WTC11 (cell line): Measurements from ENCODE around the gene FRMD6. TPM values are rescaled to one million over a fixed set of nuclear protein-coding genes. Genes with fewer than 3 reads are reported as not detected.
"Not testable (repeated sequence)": the region's sequence is repeated elsewhere in the genome, so short reads cannot be mapped to it uniquely, and the experiment has no call there.

Experiments
- ATAC-seq: fragments of 200-7000 bp; cut with Tn5 transposase; 2 replicates; pipeline ENCODE4 v1.10.0; 2021; ENCODE audit warnings: mild to moderate bottlenecking, moderate library complexity
- CTCF ChIA-PET: fragments of 300-600 bp; sonication (Branson Sonifier 250); formaldehyde crosslinking; loops from one replicate; lab custom pipeline; 2021; ENCODE audit warnings: antibody characterized with exemption; lab: Charles Lee
- POLR2A ChIA-PET: fragments of 350-600 bp; sonication (Branson Sonifier 250); formaldehyde crosslinking; loops from one replicate; lab custom pipeline; 2021; ENCODE audit warnings: antibody characterized with exemption; lab: Charles Lee
- DNase-seq: peaks from one replicate; pipeline ENCODE4 v3.0.0; 2021; ENCODE audit warnings: low spot score
- H3K27ac Mint-ChIP-seq: 2 replicates; pipeline ENCODE4 v1.8.0; 2021; ENCODE audit warnings: mixed read lengths
- H3K27me3 Mint-ChIP-seq: 2 replicates; pipeline ENCODE4 v1.8.0; 2021; ENCODE audit warnings: low read depth, mild to moderate bottlenecking, moderate library complexity, mixed read lengths
- H3K36me3 Mint-ChIP-seq: 2 replicates; pipeline ENCODE4 v1.8.0; 2021; ENCODE audit warnings: mixed read lengths
- H3K4me1 Mint-ChIP-seq: 2 replicates; pipeline ENCODE4 v1.8.0; 2022; ENCODE audit warnings: mixed read lengths
- H3K4me3 Mint-ChIP-seq: 2 replicates; pipeline ENCODE4 v1.8.0; 2021; ENCODE audit warnings: mild to moderate bottlenecking, moderate library complexity, mixed read lengths
- H3K9me3 Mint-ChIP-seq: 2 replicates; pipeline ENCODE4 v1.8.0; 2021; ENCODE audit warnings: mixed read lengths
- CREB1 ChIP-seq: sonication (generic); formaldehyde crosslinking; IDR thresholded peaks from 2 replicates; pipeline ENCODE4 v1.8.0; 2023; ENCODE audit warnings: mild to moderate bottlenecking, missing genetic modification reagents
- E2F1 ChIP-seq: sonication (generic); formaldehyde crosslinking; IDR thresholded peaks from 2 replicates; pipeline ENCODE4 v1.8.0; 2022; ENCODE audit warnings: mild to moderate bottlenecking, missing genetic modification reagents
- ERG ChIP-seq: fragments of 250-450 bp; sonication (Bioruptor Pico); IDR thresholded peaks from 2 replicates; pipeline ENCODE4 v1.8.0; 2021; ENCODE audit warnings: mild to moderate bottlenecking
- FOXK1 ChIP-seq: sonication (generic); formaldehyde crosslinking; IDR thresholded peaks from 2 replicates; pipeline ENCODE4 v1.8.0; 2022; ENCODE audit warnings: mild to moderate bottlenecking, moderate library complexity, missing genetic modification reagents
- GABPB1 ChIP-seq: sonication (generic); formaldehyde crosslinking; IDR thresholded peaks from 2 replicates; pipeline ENCODE4 v1.8.1; 2023; ENCODE audit warnings: mild to moderate bottlenecking, missing genetic modification reagents
- JAZF1 ChIP-seq: fragments of 250-450 bp; sonication (Bioruptor Pico); IDR thresholded peaks from 2 replicates; pipeline ENCODE4 v1.9.0; 2021; ENCODE audit warnings: moderate library complexity, mild to moderate bottlenecking, inconsistent platforms
- NFATC4 ChIP-seq: fragments of 250-450 bp; sonication (Bioruptor Pico); IDR thresholded peaks from 2 replicates; pipeline ENCODE4 v1.9.0; 2021; ENCODE audit warnings: mild to moderate bottlenecking
- NR1H2 ChIP-seq: sonication (generic); formaldehyde crosslinking; IDR thresholded peaks from 2 replicates; pipeline ENCODE4 v1.9.0; 2021; ENCODE audit warnings: mild to moderate bottlenecking, moderate library complexity, missing genetic modification reagents
- NR3C1 ChIP-seq: sonication (generic); formaldehyde crosslinking; conservative IDR thresholded peaks from 2 replicates; pipeline ENCODE4 v1.8.1; 2023; ENCODE audit warnings: low read depth, mild to moderate bottlenecking, missing genetic modification reagents
- RORB ChIP-seq: fragments of 250-450 bp; sonication (Bioruptor Pico); IDR thresholded peaks from 2 replicates; pipeline ENCODE4 v1.9.0; 2021; ENCODE audit warnings: mild to moderate bottlenecking
- ZNF138 ChIP-seq: sonication (generic); formaldehyde crosslinking; conservative IDR thresholded peaks from 2 replicates; pipeline ENCODE4 v1.8.1; 2022; ENCODE audit warnings: mild to moderate bottlenecking, moderate library complexity, missing genetic modification reagents
- total RNA-seq: library from RNA; stranded (reverse); gene quantifications from 3 replicates; pipeline ENCODE4 v1.2.3, GENCODE V29; 2021
- TF ChIP-seq, protein P1 (sequence below): sonication (generic); formaldehyde crosslinking; IDR thresholded peaks from 2 replicates; pipeline ENCODE4 v1.8.1; 2023; ENCODE audit warnings: mild to moderate bottlenecking, missing genetic modification reagents, borderline replicate concordance

FRMD6 gene
- total RNA-seq, 1 experiment from 2014 or later = 21.8 TPM

DNA sequence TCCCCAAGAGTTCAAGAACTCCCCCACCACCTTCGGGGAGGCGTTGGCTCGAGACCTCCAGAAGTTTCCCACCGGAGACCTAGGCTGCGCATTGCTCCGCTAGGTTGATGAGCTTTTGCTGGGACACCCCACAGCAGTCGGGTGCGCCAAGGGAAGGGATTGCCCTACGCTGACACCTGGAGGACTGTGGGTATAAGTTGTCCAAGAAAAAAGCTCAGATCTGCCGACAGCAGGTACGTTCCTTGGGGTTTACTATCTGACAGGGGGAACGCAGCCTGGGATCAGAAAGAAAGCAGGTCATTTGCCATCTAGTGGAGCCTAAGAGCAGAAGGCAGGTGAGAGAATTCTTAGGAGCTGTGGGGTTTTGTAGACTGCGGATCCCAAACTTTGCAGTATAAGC lies 98.8 kb downstream of the FRMD6 start (continued):
- TF ChIP-seq E2F1 (no peak), NFATC4 (CRISPR knock-in tag) (no peak), ERG (CRISPR knock-in tag) (no peak)

- H3K4me1 Mint-ChIP-seq, H3K9me3 Mint-ChIP-seq, H3K36me3 Mint-ChIP-seq, H3K4me3 Mint-ChIP-seq, DNase-seq, POLR2A ChIA-PET, H3K27ac Mint-ChIP-seq, H3K27me3 Mint-ChIP-seq, ATAC-seq: not testable (repeated sequence)
- CTCF ChIA-PET = interaction anchor here (1.9 to 3.3 kb wide), 2 partner anchors 24 to 28 kb away, joined by 13 to 33 read pairs; no protein-coding TSS in a partner anchor
These were observed 100.1 kb downstream of the FRMD6 start for GRCh38 chr14:51751611-51752345.

DNA sequence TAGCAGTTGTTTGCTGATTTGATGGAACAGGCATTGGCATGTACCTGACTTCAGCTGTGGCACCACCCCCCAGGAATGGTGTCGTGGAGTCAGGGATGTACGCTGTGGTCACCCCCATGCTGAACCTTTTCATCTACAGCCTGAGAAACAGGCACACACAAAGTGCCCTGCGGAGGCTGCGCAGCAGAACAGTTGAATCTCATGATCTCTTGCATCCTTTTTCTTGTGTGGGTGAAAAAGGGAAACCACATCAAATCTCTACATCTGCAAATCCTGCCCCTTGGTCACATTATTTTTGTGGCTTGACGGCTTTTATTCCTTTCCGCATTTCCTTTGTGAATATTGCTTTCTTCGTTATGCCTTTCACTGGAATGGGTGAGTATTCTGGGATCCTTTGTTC lies 106.0 kb downstream of the FRMD6 start:
- H3K36me3 Mint-ChIP-seq, CTCF ChIA-PET, DNase-seq, H3K4me1 Mint-ChIP-seq, H3K27me3 Mint-ChIP-seq, H3K27ac Mint-ChIP-seq, H3K9me3 Mint-ChIP-seq, POLR2A ChIA-PET, ATAC-seq, H3K4me3 Mint-ChIP-seq: not testable (repeated sequence)

- H3K27me3 Mint-ChIP-seq = no peaks in the 10 kb centered on the region; the same call in 1 of the 2 replicates
- no peak for DNase-seq
- TF ChIP-seq CREB1 (CRISPR knock-in tag) (no peak), FOXK1 (CRISPR knock-in tag) (no peak), RORB (no peak), NR1H2 (CRISPR knock-in tag) (no peak), JAZF1 (no peak), NR3C1 (CRISPR knock-in tag) (no peak), GABPB1 (no peak), ZNF138 (CRISPR knock-in tag) (no peak)
- TF ChIP-seq, protein P1, sequence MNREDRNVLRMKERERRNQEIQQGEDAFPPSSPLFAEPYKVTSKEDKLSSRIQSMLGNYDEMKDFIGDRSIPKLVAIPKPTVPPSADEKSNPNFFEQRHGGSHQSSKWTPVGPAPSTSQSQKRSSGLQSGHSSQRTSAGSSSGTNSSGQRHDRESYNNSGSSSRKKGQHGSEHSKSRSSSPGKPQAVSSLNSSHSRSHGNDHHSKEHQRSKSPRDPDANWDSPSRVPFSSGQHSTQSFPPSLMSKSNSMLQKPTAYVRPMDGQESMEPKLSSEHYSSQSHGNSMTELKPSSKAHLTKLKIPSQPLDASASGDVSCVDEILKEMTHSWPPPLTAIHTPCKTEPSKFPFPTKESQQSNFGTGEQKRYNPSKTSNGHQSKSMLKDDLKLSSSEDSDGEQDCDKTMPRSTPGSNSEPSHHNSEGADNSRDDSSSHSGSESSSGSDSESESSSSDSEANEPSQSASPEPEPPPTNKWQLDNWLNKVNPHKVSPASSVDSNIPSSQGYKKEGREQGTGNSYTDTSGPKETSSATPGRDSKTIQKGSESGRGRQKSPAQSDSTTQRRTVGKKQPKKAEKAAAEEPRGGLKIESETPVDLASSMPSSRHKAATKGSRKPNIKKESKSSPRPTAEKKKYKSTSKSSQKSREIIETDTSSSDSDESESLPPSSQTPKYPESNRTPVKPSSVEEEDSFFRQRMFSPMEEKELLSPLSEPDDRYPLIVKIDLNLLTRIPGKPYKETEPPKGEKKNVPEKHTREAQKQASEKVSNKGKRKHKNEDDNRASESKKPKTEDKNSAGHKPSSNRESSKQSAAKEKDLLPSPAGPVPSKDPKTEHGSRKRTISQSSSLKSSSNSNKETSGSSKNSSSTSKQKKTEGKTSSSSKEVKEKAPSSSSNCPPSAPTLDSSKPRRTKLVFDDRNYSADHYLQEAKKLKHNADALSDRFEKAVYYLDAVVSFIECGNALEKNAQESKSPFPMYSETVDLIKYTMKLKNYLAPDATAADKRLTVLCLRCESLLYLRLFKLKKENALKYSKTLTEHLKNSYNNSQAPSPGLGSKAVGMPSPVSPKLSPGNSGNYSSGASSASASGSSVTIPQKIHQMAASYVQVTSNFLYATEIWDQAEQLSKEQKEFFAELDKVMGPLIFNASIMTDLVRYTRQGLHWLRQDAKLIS (CRISPR knock-in tag) = no peak
- TF ChIP-seq, all 79 proteins: peak for 0
- Mint-ChIP-seq H3K9me3 (no peaks in the 10 kb centered on the region), H3K4me1 (no peaks in the 10 kb centered on the region), H3K4me3 (no peak overlapping the region), H3K36me3 (no peaks in the 10 kb centered on the region), H3K27ac (no peak overlapping the region)
- ChIA-PET POLR2A (no interaction called here), CTCF (no interaction called here)
- no peak for ATAC-seq
These were observed 108.2 kb downstream of the FRMD6 start for GRCh38 chr14:51759950-51760349.

DNA sequence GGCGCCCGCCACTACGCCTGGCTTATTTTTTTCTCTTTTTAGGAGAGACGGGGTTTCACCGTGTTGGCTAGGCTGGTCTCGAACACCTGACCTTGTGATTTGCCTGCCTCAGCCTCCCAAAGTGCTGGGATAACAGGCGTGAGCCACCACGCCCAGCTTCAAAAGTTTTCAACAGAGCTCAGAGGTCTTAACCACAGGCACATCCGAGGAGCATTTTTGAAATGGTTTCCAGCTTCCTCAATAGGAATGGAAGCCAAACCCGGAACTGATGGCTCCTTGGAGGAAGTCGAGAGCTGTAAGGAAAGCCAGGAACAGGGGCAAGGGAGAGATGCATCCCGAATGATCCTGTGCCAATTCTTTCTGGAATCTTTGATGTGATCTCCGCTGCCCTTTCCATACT lies 114.0 kb downstream of the FRMD6 start:
- DNase-seq, H3K36me3 Mint-ChIP-seq, H3K4me3 Mint-ChIP-seq, H3K4me1 Mint-ChIP-seq, POLR2A ChIA-PET, H3K27ac Mint-ChIP-seq, H3K27me3 Mint-ChIP-seq, H3K9me3 Mint-ChIP-seq, ATAC-seq, CTCF ChIA-PET: not testable (repeated sequence)

DNA sequence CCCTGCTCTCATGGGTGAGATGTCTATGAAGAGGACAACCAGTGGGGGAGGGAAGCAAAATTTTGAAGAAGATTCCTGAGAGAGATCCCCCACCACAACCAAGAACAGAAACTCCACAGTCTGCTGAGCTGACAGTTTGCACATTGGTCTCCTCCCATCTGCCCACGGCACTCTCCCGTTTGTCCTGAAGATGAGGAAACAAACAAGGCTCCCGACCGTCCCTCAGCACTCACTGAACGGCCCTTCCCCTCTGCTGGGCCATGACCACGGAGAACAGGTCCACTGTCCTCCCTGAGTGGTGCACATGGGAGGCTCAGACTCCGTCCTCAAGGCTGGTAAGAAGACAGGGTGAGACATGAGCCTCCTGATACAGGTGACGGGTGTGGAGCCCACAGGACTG lies 114.9 kb downstream of the FRMD6 start:
- DNase-seq, H3K4me1 Mint-ChIP-seq, ATAC-seq, H3K27ac Mint-ChIP-seq, H3K9me3 Mint-ChIP-seq, POLR2A ChIA-PET, CTCF ChIA-PET, H3K36me3 Mint-ChIP-seq, H3K4me3 Mint-ChIP-seq, H3K27me3 Mint-ChIP-seq: not testable (repeated sequence)

DNA sequence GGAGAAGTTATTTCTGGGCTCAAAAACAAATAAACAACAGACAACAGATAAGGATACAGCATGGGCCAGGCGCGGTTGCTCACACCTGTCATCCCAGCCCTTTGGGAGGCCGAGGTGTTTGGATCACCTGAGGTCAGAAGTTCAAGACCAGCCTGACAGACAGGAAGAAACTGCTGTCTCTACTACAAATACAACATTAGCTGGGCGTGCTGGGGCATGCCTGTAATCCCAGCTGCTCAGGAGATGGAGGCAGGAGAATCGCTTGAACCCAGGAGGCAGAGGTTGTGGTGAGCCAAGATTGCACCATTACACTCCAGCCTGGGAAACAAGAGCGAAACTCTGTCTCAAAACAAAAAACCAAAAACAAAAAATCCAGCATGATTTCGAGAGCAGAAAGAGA lies 117.6 kb downstream of the FRMD6 start:
- H3K4me3 Mint-ChIP-seq, H3K9me3 Mint-ChIP-seq, DNase-seq, POLR2A ChIA-PET, H3K4me1 Mint-ChIP-seq, H3K27ac Mint-ChIP-seq, H3K27me3 Mint-ChIP-seq, H3K36me3 Mint-ChIP-seq, ATAC-seq: not testable (repeated sequence)
- CTCF ChIA-PET = interaction anchor here (1.2 kb wide), 1 partner anchor 11 kb away, joined by 3 read pairs; no protein-coding TSS in a partner anchor
